Esophagus (tissue), 2 donors: ENCODE data around the gene HPS4. TPM values are rescaled to one million over a fixed set of nuclear protein-coding genes. Genes with fewer than 3 reads are reported as not detected.
A peak's percentile ranks its signal among the peaks of the same experiment; 100 is the strongest.

ENCODE experiments used
- H3K27ac ChIP-seq, 2 donors: one replicate each; pipeline ENCODE4 v1.5.1; 2013; ENCODE audit warnings: low read depth in 2 of 2, mild to moderate bottlenecking in 2 of 2, inconsistent platforms in 1 of 2, low read length in 1 of 2, moderate library complexity in 1 of 2
- H3K27me3 ChIP-seq, 2 donors: one replicate each; pipeline ENCODE4 v1.6.1; 2013; ENCODE audit warnings: low read length in 2 of 2, control low read depth in 1 of 2, mild to moderate bottlenecking in 1 of 2; ENCODE audit not compliant: insufficient read depth in 2 of 2, control insufficient read depth in 1 of 2
- H3K36me3 ChIP-seq, 2 donors: one replicate each; pipeline ENCODE4 v1.6.1; 2013; ENCODE audit warnings: low read length in 1 of 2; ENCODE audit not compliant: control insufficient read depth in 2 of 2, insufficient read depth in 2 of 2
- H3K4me1 ChIP-seq, 2 donors: one replicate each; pipeline ENCODE4 v1.6.1; 2013; ENCODE audit warnings: low read length in 1 of 2; ENCODE audit not compliant: control insufficient read depth in 2 of 2, insufficient read depth in 2 of 2
- H3K4me3 ChIP-seq, 2 donors: one replicate each; pipeline ENCODE4 v1.5.1; 2013; ENCODE audit warnings: low read length in 2 of 2, mild to moderate bottlenecking in 2 of 2, low read depth in 1 of 2, moderate library complexity in 1 of 2
- H3K9me3 ChIP-seq, 2 donors: one replicate each; pipeline ENCODE4 v1.6.1; 2013; ENCODE audit warnings: mild to moderate bottlenecking in 2 of 2, low read depth in 1 of 2, low read length in 1 of 2, moderate library complexity in 1 of 2; ENCODE audit not compliant: control insufficient read depth in 2 of 2, insufficient read depth in 1 of 2
- whole genome bisulfite sequencing, 2 donors: extraction: QIAGEN DNeasy Blood & Tissue Kit; methylation state at CpG; one replicate each; pipeline ENCODE4 v1.1.7; 2013; 5-methylcytosine and 5-hydroxymethylcytosine counted together
- polyA plus RNA-seq, 2 donors: library from polyadenylated mRNA; stranded (reverse); fragments of 200-250 nt; gene quantifications; one replicate each; pipeline ENCODE4 v1.2.3, GENCODE V29; 2013
- donor health status: healthy with polysubstance abuse.
- donor health status: Bipolar disorder and iron deficiency.

Gene HPS4
- polyA plus RNA-seq, 2 donors = 14.8 TPM

DNA sequence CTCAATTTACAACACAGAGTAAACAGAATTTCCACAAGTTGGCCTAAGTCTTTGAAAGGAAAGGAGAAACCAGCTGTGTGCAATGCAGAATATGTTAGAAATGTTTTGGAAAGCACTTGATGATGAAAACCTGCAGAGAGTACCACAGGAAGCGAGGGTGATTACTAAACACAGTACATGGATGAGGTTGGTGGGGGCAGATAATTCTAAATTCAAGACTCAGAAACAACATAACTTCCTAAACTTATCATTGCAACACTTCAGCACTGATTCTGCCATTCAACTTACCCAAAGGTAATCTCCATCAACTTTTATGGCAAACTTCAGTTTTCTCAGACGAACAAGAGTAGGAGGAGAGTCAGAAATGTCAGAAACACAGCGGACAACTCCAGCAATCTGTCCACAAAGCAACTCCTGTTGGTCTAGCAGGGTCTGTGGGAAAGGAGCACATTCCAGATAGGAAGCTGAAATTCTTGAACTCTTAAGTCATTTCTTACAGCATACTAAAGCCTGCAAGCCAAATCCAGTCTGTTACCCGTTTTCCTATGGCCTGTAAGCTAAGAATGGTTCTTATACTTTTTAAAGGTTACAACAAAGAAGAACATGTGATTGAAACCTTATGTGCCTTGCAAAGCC, 6.8 kb downstream of the HPS4 start:
- no peak overlapping the region for H3K4me3 ChIP-seq
- 89 to 90% methylated on average over 4 of the region's 4 CpGs for WGBS, 2 donors
- no peak overlapping the region for H3K27ac ChIP-seq
- H3K4me1 ChIP-seq = peaks cover 2 to 12% of the 10 kb centered on the region in 2 donors
- peaks cover 2 to 9% of the 10 kb centered on the region in 2 donors for H3K36me3 ChIP-seq
- H3K27me3 ChIP-seq = no peaks in the 10 kb centered on the region
- H3K9me3 ChIP-seq = no peaks in the 10 kb centered on the region

DNA sequence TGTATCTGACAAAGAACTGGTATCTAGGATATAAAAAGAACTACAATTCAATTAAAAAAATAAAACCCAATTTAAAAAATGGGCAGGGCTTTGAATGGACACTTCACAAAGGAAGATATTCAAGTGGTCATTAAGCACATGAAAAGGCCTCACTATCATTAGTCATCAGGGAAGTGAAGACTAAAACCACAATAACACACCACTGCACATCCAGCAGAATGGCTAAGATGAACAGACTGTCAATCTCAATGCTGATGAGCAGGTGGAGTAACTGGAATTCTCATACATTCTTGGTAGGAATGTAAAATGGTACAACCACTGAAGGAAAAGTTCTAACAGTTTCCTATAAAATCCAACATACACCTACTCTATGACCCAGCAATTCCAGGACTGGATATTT, 8.9 kb downstream of the HPS4 start:
- H3K36me3 ChIP-seq = peaks cover 9 to 26% of the 10 kb centered on the region in 2 donors

DNA sequence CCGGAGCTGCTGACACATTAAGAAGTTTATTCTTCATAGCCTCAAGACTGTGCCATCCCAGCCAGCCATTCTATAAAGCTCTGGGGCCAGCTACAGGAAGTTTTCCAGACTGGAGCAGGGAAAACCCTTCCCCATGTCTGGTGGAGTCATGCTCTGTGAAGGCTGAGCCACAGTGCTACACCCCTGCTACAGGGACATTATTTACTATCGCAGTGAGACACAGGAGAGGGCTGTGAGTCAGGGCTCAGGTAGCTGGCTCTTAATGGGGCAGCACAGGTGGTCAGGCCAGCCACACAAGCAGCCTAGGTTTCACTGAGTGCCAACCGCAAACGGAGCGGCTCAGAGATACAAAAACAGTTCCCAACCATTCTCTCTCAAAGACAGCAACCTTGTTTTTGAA, 12.1 kb downstream of the HPS4 start:
- H3K4me1 ChIP-seq = no peaks in the 10 kb centered on the region
- 65 to 73% methylated on average over 5 of the region's 5 CpGs for WGBS, 2 donors
- H3K27ac ChIP-seq = peak overlapping the region; percentile 8 to 16
- H3K4me3 ChIP-seq = no peak overlapping the region
- H3K36me3 ChIP-seq = peaks cover 9 to 28% of the 10 kb centered on the region in 2 donors
- H3K27me3 ChIP-seq = no peaks in the 10 kb centered on the region
- H3K9me3 ChIP-seq = no peaks in the 10 kb centered on the region

More for the DNA sequence above, 8.9 kb downstream of the HPS4 start:
- Histone ChIP-seq H3K27me3 (no peaks in the 10 kb centered on the region), H3K4me1 (peaks cover 2 to 3% of the 10 kb centered on the region in 2 donors), H3K4me3 (no peak overlapping the region), H3K27ac (no peak overlapping the region), H3K9me3 (no peaks in the 10 kb centered on the region)

DNA sequence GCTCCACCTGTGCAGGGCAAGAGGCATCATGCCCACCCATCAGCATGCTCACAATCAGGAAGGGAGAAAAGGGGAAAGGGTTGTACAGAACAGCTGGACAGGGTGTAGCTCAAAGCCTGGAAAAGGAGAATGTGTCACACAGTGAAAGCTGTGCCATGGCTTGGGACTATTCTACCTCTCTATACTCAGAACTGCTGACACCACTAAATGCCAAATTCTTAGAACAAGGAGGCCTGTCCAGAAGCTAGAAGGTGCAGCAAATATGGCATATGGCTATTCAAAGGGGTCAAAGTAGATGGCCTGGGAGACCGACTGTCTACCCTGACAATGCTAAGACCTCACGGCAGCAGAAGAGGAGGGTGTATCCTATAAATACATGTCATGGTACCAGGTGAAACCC, 12.8 kb downstream of the HPS4 start:
- no peaks in the 10 kb centered on the region for H3K9me3 ChIP-seq
- peaks cover 12 to 33% of the 10 kb centered on the region in 2 donors for H3K36me3 ChIP-seq
- H3K4me1 ChIP-seq = no peaks in the 10 kb centered on the region
- no peaks in the 10 kb centered on the region for H3K27me3 ChIP-seq
- 94 to 95% methylated on average over 2 of the region's 2 CpGs for WGBS, 2 donors
- H3K27ac ChIP-seq = no peak overlapping the region
- H3K4me3 ChIP-seq = no peak overlapping the region

DNA sequence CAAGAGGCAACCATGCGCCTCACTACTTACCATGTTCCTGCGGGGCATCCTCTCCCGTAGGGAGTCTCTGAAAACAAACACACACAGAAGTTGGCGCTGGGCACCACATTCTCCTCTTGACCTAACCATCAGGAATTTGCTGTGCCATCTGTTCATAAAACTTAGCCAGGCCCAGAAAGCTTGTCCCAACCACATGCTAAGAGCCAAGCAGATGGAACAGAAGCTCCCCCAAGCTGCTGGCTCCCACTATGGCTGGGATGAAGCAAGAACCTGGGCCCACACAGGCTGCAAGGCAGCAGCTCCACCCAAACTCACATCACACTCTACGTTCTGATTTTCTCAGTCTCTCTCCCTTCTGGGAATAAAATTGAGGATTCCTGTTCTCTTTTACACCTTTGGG, 17.4 kb downstream of the HPS4 start:
- 88 to 89% methylated on average over 5 of the region's 5 CpGs for WGBS, 2 donors
- H3K36me3 ChIP-seq = peaks cover 24 to 54% of the 10 kb centered on the region in 2 donors

DNA sequence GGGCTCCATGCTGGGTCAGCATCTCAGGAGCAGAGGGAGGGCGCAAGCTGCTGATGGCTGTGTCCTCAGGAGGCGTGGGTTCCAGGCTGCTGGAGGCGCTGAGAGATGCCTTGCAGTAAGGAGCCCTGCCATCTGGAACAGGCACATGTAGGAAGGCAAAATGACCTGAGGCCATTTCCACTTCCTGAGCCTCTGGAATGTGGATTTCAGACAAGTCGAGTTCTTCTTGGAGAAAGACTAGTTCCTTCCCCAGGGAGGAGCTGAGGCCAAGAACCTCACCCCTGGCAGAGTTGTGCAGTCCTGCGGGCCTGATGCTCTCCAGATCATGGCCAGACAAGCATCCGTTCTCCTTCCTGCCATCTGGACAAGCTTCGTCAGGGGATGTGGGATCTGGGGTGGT, 19.3 kb downstream of the HPS4 start:
- no peak overlapping the region for H3K27ac ChIP-seq

More for the DNA sequence above, 17.4 kb downstream of the HPS4 start:
- H3K4me3 ChIP-seq = no peak overlapping the region
- H3K4me1 ChIP-seq = no peaks in the 10 kb centered on the region
- no peak overlapping the region for H3K27ac ChIP-seq
- no peaks in the 10 kb centered on the region for H3K27me3 ChIP-seq
- H3K9me3 ChIP-seq = no peaks in the 10 kb centered on the region

DNA sequence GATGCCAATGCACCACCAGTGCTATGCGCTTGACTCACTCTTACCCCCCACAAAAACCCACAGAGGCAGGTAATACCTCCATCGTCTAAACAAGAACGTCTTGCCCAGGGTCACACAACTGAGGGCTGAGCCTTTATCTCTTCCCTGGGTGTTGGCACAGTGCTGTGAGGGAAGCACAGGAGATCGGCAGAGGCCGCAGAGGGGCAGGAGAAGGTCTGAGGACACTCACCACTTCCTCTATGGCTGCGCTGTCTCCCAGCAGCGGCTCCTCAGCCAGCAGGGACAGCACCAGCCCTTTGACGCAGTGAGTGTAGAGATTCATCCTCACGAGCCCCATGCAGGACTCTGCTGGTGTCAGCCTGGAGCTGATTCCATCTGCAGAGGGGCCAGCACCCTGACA, 19.9 kb downstream of the HPS4 start:
- no peaks in the 10 kb centered on the region for H3K9me3 ChIP-seq
- no peak overlapping the region for H3K27ac ChIP-seq
- no peaks in the 10 kb centered on the region for H3K4me1 ChIP-seq
- no peaks in the 10 kb centered on the region for H3K27me3 ChIP-seq
- WGBS, 2 donors = 80 to 86% methylated on average over 9 of the region's 9 CpGs
- peaks cover 18 to 41% of the 10 kb centered on the region in 2 donors for H3K36me3 ChIP-seq
- H3K4me3 ChIP-seq = no peak overlapping the region

More for the DNA sequence above, 19.3 kb downstream of the HPS4 start:
- Histone ChIP-seq H3K4me1 (no peaks in the 10 kb centered on the region), H3K9me3 (no peaks in the 10 kb centered on the region), H3K4me3 (no peak overlapping the region), H3K36me3 (peaks cover 18 to 41% of the 10 kb centered on the region in 2 donors), H3K27me3 (no peaks in the 10 kb centered on the region)
- 59 to 66% methylated on average over 7 of the region's 7 CpGs for WGBS, 2 donors

DNA sequence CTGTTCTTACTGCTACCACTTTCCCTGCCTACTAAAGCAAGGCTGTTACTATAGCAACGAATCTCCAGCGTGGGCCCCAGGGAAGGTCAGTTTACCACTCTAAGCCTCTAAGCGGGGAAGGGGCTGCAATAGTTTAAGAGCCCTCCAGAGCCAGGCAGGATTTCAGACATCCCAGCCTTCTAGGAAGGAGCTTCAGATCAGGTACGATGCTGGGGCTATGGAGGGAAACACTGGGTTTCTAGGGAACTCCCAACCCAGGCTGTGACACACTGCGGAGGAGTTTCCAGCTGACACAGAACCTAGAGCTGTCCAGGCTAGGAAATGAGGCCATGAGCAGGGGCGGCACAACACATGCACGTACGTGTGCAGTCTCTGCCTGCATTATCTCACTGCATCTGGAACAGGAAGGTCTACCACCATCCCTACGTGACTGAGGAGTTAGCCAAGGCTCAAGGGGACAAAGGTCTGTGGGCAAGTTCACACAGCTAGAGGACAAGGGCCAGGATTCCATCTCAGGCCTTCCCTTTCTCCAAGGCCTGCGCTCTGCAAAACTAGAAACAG, 20.4 kb downstream of the HPS4 start:
- WGBS, 2 donors = 79 to 85% methylated on average over 10 of the region's 10 CpGs
- H3K27ac ChIP-seq = no peak overlapping the region
- no peaks in the 10 kb centered on the region for H3K4me1 ChIP-seq

DNA sequence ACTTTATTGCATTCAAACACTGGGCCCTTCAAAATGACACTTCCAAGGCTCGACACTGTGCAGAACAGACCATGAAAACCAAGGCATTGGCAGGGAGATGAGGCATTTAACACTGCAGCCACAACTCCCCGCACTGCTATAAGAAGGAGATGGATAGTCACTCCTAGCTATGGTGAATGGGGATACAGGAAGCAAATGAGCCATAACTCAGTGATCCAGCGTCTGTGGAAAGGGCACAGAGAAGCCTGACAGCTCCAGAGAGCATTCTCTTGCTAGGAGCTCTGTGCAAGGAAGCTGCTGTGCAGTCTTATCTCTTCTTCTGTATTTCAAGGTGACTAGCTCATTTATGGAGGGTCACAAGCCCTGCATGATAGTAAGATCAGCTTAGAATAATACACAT, 20.9 kb downstream of the HPS4 start:
- no peak overlapping the region for H3K27ac ChIP-seq
- peaks cover 18 to 45% of the 10 kb centered on the region in 2 donors for H3K36me3 ChIP-seq

More for the DNA sequence above, 20.4 kb downstream of the HPS4 start:
- peaks cover 18 to 40% of the 10 kb centered on the region in 2 donors for H3K36me3 ChIP-seq
- H3K27me3 ChIP-seq = no peaks in the 10 kb centered on the region
- H3K4me3 ChIP-seq = no peak overlapping the region
- no peaks in the 10 kb centered on the region for H3K9me3 ChIP-seq

DNA sequence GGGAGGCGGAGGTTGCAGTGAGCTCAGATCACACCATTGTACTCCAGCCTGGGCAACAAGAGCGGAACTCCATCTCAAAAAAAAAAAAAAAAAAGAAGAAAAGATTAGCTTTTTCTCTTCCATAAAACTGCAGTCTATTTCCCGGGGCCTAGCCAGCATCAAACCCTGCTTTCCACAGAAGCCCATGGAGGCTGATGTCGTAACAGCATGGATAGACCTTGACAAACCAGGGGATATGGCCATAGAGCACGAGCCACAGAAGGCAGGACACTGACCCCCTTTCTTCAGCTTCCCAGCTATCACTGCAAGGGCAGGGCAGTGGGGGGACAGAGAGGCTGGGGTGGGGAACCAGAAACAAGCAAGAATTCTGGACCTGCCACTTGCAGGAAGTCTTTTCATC, 21.5 kb downstream of the HPS4 start:
- WGBS, 2 donors = 92 to 93% methylated on average over 5 of the region's 5 CpGs
- no peaks in the 10 kb centered on the region for H3K4me1 ChIP-seq
- H3K36me3 ChIP-seq = peaks cover 15 to 49% of the 10 kb centered on the region in 2 donors
- no peaks in the 10 kb centered on the region for H3K27me3 ChIP-seq
- H3K27ac ChIP-seq = no peak overlapping the region
- H3K9me3 ChIP-seq = no peaks in the 10 kb centered on the region
- no peak overlapping the region for H3K4me3 ChIP-seq

More for the DNA sequence above, 20.9 kb downstream of the HPS4 start:
- no peaks in the 10 kb centered on the region for H3K4me1 ChIP-seq
- no peaks in the 10 kb centered on the region for H3K27me3 ChIP-seq
- no peak overlapping the region for H3K4me3 ChIP-seq
- H3K9me3 ChIP-seq = no peaks in the 10 kb centered on the region
- WGBS, 2 donors = 93 to 94% methylated on average over 3 of the region's 3 CpGs
